Activated T-helper 2 cell treated with anti-CD3 and anti-CD28 coated beads, Interferon-gamma antibody, Interleukin-2, Interleukin-4, amounts not matched to agents 10 μg/mL and 5 μg/mL and 100 μg/mL, durations not matched to agents 14 hours and 24 hours and 36 hours (primary cell): ENCODE measurements around the gene CFAP73. TPM values are rescaled to one million over a fixed set of nuclear protein-coding genes. Genes with fewer than 3 reads are reported as not detected.
"Not testable (repeated sequence)": the region's sequence is repeated elsewhere in the genome, so short reads cannot be mapped to it uniquely, and the experiment has no call there.

Experiments used
- DNase-seq: peaks from one replicate; pipeline ENCODE4 v3.0.0; 2021; ENCODE audit warnings: low spot score
- H3K27ac Mint-ChIP-seq: one replicate; pipeline ENCODE4 v1.8.0; 2021; ENCODE audit warnings: mixed read lengths
- H3K27me3 Mint-ChIP-seq: one replicate; pipeline ENCODE4 v1.8.0; 2021; ENCODE audit warnings: low read depth, mixed read lengths
- H3K36me3 Mint-ChIP-seq: one replicate; pipeline ENCODE4 v1.8.0; 2021; ENCODE audit warnings: low read depth, mixed read lengths
- H3K4me1 Mint-ChIP-seq: one replicate; pipeline ENCODE4 v1.8.0; 2021; ENCODE audit warnings: low read depth, mixed read lengths
- H3K4me3 Mint-ChIP-seq: one replicate; pipeline ENCODE4 v1.8.0; 2021; ENCODE audit warnings: low read depth, mild to moderate bottlenecking, moderate library complexity, mixed read lengths
- H3K9me3 Mint-ChIP-seq: one replicate; pipeline ENCODE4 v1.8.0; 2021; ENCODE audit warnings: mixed read lengths
- intact Hi-C: fragments of 100-400 bp; cut with micrococcal nuclease; formaldehyde crosslinking; loops from one replicate; pipeline ENCODE4 v1.15.1; 2023
- total RNA-seq: library from RNA; stranded (reverse); gene quantifications from 2 replicates; pipeline ENCODE4 v1.2.3, GENCODE V29; 2022

The CFAP73 gene
- total RNA-seq, 1 donor from 2014 or later, result not detected

DNA sequence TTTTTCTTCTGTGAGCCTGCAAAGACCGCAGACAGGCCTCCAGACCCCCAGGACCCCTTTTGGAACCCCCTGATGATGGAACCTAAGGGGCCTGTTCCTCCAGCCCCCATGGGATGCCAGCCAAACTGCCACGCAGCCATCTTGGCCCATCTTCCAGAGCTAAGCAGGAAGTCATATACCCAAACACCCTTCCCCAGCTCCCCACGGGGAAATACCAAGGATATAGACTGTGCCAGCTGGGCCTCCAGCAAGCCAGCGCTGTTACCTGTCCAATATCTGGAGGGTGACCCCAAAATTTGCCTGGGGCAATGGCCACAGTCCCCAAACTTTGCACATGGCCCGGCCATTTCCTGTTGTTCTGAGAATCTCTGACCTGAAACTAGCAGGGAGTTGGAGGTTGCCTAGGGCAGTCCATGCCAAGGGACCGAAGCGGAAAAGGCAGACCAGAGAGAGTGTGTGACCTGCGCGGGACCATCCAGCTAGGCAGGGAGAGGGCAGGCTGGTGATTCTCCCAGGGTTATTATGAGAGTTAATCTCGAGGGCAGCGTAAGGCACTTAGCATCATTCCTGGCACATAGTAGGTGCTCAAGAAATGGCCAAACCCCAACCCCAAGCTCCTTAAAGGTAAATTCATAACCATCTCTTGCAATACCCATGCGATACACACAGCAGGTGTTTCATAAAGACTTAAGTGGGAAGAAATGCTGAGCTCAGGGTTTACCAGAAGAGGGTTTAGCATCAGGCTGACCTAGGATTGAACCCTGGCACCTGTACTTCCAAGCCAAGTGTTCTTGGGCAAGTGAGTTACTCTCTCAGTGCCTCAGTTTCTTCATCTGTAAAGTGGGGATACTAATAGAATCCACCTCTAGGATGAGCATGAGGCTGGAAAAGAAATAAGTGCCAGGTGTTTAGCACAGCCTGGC lies 11.4 kb upstream of the CFAP73 start:
- Mint-ChIP-seq H3K36me3 (no peaks in the 10 kb centered on the region), H3K9me3 (no peaks in the 10 kb centered on the region), H3K4me3 (no peak overlapping the region), H3K4me1 (peaks cover 20% of the 10 kb centered on the region), H3K27me3 (no peaks in the 10 kb centered on the region), H3K27ac (no peak overlapping the region)
- intact Hi-C loops, result loop anchor here (2.0 to 10.0 kb wide), 2 partner anchors 15 to 233 kb away; partner anchors contain the start of gene OAS1
- DNase-seq, result no peak

DNA sequence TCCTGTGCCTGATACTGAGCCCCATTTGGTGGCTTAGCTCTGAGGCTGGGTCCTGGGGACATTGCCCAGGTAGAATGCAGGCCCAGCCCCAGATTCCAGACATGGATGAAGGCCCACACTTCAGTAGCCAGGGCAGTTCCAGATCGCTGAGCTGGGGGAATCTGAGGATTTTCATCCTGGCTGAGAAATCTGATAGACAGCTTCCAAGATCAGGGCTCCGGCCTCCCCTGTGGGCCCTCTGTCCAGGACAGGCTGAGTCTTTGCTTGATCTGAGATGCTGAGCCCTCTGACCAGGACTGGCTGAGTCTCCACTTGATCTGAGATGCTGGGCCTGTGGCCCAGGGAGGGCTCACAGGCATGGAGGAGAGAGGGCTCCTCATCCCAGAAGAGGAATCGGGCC lies 10.7 kb upstream of the CFAP73 start:
- peaks cover 20% of the 10 kb centered on the region for H3K4me1 Mint-ChIP-seq
- no peak for DNase-seq
- no peak overlapping the region for H3K27ac Mint-ChIP-seq
- H3K9me3 Mint-ChIP-seq, result no peaks in the 10 kb centered on the region
- H3K27me3 Mint-ChIP-seq, result no peaks in the 10 kb centered on the region
- no peaks in the 10 kb centered on the region for H3K36me3 Mint-ChIP-seq
- intact Hi-C loops, result loop anchor here (10.0 kb wide), 1 partner anchor 234 kb away; the partner anchor contains the start of gene OAS1
- H3K4me3 Mint-ChIP-seq, result no peak overlapping the region

DNA sequence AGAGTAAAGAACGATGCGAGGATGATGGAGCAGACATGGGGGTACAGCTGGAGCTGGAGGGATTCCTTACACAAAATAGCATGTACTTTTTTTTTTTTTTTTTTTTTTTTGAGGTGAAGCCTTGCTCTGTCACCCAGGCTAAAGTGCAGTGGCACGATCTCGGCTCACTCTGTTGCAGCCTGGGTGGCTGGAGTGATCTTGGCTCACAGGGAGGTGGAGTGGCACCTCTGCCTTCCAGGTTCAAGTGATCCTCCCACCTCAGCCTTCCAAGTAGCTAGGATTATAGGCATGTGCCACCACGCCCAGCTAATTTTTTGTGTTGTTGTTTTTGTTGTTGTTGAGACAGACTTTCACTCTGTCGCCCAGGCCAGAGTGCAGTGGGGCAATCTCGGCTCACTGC lies 8.8 kb upstream of the CFAP73 start:
- intact Hi-C loops, result no loop called here
- no peak for DNase-seq
- Mint-ChIP-seq H3K27me3 (no peaks in the 10 kb centered on the region), H3K4me3 (no peak overlapping the region), H3K36me3 (no peaks in the 10 kb centered on the region), H3K27ac (no peak overlapping the region), H3K9me3 (no peaks in the 10 kb centered on the region), H3K4me1 (peaks cover 18% of the 10 kb centered on the region)

DNA sequence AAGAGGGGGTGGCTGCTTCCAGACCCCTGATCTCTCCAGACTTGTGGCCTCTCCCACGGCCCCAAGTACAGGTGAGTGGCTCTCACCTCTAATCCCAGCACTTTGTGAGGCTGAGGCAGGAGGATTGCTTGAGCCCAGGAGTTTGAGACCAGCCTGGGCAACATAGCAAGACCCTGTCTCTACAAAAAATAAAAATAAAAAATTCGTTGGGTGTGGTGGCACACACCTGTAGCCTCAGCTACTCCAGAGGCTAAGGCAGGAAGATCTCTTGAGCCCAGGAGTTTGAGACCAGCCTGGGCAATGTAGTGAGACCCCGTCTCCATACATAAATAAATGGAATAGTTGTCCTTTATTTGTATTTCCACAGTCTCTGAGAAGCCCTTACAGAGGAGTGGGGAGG lies 7.8 kb upstream of the CFAP73 start:
- intact Hi-C loops, H3K36me3 Mint-ChIP-seq, H3K27me3 Mint-ChIP-seq, H3K4me3 Mint-ChIP-seq, DNase-seq, H3K9me3 Mint-ChIP-seq, H3K4me1 Mint-ChIP-seq: not testable (repeated sequence)
- peak overlapping the region; percentile 65 for H3K27ac Mint-ChIP-seq

DNA sequence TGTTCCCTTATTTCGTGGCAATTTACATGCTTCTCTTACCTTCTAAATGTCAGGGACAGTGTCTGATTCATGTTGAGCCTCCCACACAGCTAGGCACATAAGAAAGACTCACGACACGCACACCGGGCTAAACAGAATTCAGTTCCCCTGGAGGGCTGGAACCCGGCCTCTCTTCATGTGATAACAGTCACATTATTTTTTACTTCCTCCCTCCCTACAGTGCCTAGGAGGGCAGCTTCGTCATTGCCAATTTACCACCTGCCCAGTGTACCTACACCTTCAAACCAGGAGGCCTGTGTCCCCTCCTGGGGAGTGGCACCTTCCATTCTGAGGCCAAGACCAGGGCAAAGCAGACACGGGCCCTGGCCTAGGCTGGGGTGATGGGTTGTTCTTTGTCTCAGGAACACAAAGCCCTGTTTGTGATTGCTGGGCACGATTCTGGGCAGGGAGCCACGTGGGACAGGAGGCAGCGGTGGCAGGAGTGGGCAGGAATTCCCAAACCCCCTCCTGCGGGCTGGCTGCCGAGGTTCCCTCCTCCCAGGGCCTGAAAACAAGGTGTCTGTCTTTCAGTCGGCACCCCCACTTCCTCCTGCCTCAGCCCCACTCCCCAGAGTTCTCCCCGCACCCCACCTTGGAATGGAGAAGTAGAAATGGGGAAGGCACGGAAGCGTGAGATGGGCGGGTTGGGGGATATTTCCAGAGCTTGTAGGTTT lies 7.2 kb upstream of the CFAP73 start:
- Mint-ChIP-seq H3K27me3 (peaks cover 2% of the 10 kb centered on the region), H3K4me1 (peaks cover 6% of the 10 kb centered on the region), H3K36me3 (no peaks in the 10 kb centered on the region), H3K27ac (peak overlapping the region; percentile 65), H3K9me3 (no peaks in the 10 kb centered on the region), H3K4me3 (no peak overlapping the region)
- no peak for DNase-seq
- intact Hi-C loops, result no loop called here

DNA sequence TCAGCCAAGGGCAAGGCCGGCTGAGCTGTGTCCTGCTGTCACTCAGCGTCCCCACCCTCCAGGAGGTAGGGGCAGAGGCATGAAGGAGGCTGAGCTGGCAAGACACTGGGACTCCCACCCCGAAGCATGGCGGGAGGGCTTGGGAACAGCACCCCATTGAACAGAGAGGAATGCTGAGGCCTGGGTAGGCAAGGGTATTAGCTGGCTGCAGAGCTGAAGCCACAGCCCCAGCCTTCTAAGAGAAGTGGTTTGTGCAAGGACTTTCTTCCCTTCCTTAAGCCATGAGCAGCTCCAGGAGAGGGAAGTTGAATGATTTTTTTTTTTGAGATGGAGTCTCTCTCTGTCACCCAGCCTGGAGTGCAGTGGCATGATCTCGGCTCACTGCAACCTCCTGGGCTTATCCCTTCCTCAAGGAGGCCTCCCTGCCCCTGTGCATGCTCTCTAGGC lies 6.6 kb upstream of the CFAP73 start:
- Mint-ChIP-seq H3K4me1 (peaks cover 6% of the 10 kb centered on the region), H3K36me3 (no peaks in the 10 kb centered on the region), H3K27me3 (peaks cover 4% of the 10 kb centered on the region), H3K4me3 (no peak overlapping the region), H3K27ac (no peak overlapping the region), H3K9me3 (no peaks in the 10 kb centered on the region)
- intact Hi-C loops, result no loop called here
- DNase-seq, result no peak

DNA sequence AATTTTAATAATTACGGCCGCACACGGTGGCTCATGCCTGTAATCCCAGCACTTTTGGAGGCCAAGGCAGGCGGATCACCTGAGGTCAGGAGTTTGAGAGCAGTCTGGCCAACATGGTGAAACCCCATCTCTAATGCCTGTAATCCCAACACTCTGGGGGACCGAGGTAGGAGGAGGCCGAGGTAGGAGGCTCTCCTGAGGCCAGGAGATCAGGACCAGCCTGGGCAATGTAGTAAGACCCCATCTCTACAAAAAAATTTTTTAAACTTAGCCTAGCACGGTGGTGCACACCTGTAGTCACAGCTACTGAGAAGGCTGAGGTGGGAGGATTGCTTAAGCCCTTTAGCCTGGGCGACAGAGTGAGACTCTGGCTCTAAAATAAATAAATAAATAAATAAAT lies 5.6 kb upstream of the CFAP73 start:
- no peaks in the 10 kb centered on the region for H3K36me3 Mint-ChIP-seq
- H3K9me3 Mint-ChIP-seq, result no peaks in the 10 kb centered on the region
- H3K27ac Mint-ChIP-seq, result no peak overlapping the region
- intact Hi-C loops, result no loop called here
- H3K4me3 Mint-ChIP-seq, result no peak overlapping the region
- DNase-seq, result no peak
- peaks cover 6% of the 10 kb centered on the region for H3K4me1 Mint-ChIP-seq
- H3K27me3 Mint-ChIP-seq, result peaks cover 4% of the 10 kb centered on the region

DNA sequence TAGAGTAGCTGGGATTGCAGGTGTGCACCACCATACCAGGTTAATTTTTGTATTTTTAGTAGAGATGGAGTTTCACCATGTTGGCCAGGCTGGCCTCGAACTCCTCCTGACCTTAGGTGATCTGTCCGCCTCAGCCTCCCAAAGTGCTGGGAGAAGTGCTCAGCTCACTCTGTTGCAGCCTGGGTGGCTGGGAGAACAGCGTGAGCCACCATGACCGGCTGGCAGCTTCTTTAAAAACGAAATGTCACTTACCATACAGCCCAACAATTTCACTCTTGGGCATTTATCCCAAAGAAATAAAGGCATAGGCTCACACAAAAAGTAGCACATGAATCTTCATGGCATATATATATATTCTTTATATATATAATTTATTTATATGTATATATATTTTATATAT lies 4.7 kb upstream of the CFAP73 start:
- H3K4me1 Mint-ChIP-seq, result peaks cover 6% of the 10 kb centered on the region
- H3K27me3 Mint-ChIP-seq, result peaks cover 5% of the 10 kb centered on the region
- H3K36me3 Mint-ChIP-seq, result no peaks in the 10 kb centered on the region
- H3K27ac Mint-ChIP-seq, result no peak overlapping the region
- H3K9me3 Mint-ChIP-seq, result no peaks in the 10 kb centered on the region
- no peak overlapping the region for H3K4me3 Mint-ChIP-seq
- DNase-seq, result no peak
- intact Hi-C loops, result no loop called here

DNA sequence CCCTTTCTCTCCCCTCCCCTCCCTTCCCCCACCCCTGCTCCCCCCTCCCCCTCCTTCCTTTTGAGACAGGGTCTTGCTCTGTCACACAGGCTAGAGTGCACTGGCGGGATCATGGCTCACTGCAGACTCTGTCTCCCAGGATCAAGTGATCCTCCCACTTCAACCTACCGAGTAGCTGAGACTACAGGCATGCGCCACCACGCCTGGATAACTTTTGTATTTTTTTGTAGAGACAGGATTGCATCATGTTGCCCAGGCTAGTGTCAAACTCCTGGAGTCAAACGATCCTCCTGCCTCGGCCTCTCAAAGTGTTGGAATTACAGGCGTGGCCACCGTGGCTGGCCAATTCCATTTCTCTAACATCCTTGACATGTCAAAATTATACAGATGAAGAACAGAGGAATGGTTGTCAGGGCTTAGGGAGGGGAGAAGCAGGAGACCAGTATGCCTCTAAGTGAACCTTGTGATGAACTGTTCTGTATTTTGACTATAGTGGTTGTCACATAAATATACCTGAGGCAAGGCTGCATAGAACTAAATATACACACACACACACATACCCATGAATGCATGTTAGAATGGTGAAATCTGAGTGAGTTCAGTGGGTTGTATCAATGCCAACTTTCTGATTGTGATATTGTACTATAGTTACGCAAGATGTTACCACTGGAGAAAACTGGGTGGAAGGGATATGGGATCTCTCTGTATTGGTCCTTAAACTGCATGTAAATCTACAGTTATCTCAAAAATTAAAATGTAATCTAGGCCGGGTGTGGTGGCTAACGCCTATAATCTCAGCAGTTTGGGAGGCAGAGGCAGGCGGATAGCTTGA lies 3.6 kb upstream of the CFAP73 start:
- H3K36me3 Mint-ChIP-seq, result no peaks in the 10 kb centered on the region
- H3K4me1 Mint-ChIP-seq, result peaks cover 5% of the 10 kb centered on the region
- H3K27me3 Mint-ChIP-seq, result peaks cover 12% of the 10 kb centered on the region
- DNase-seq, result no peak
- no peak overlapping the region for H3K27ac Mint-ChIP-seq
- H3K9me3 Mint-ChIP-seq, result no peaks in the 10 kb centered on the region
- H3K4me3 Mint-ChIP-seq, result no peak overlapping the region
- intact Hi-C loops, result no loop called here

DNA sequence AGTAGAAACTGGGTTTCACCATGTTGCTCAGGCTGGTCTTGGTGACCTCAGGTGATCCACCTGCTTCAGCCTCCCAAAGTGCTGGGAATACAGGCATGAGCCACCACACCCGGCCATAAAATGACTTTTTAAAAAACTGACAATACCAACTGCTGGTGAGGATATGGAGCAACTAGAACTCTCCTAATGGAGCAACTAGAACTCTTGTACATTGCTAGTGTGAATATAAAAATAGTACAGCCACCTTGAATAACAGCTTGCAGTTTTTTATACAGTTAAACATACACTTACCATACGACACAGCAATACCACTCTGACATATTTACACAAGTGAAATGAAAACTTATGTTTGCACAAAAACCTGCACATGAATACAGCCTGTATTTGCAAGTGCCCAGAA lies 2.5 kb upstream of the CFAP73 start:
- no peak for DNase-seq
- no peak overlapping the region for H3K4me3 Mint-ChIP-seq
- intact Hi-C loops, result no loop called here
- no peak overlapping the region for H3K27ac Mint-ChIP-seq
- H3K27me3 Mint-ChIP-seq, result peaks cover 14% of the 10 kb centered on the region
- peaks cover 4% of the 10 kb centered on the region for H3K4me1 Mint-ChIP-seq
- H3K36me3 Mint-ChIP-seq, result no peaks in the 10 kb centered on the region
- no peaks in the 10 kb centered on the region for H3K9me3 Mint-ChIP-seq

DNA sequence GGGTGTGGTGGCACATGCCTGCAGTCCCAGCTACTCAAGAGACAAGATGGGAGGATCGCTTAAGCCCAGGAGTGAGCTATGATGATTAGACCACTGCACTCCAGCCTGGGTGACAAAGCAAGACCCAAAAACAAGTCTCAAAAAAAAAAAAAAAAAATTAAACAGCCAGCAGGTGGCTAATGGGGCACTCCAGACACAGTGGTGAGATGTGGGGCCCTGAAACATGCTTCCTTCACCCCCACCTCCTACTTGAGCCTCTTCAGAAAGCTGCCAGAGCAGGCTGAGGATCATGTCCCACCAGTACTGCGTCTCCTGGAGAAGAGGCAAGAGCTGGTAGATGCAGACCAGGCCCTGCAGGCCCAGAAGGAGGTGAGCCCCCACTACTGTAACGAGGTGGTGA lies 2.1 kb downstream of the CFAP73 start:
- H3K36me3 Mint-ChIP-seq, result peaks cover 3% of the 10 kb centered on the region
- H3K27ac Mint-ChIP-seq, result no peak overlapping the region
- H3K27me3 Mint-ChIP-seq, result peaks cover 28% of the 10 kb centered on the region
- H3K4me3 Mint-ChIP-seq, result peak overlapping the region; percentile 74
- H3K9me3 Mint-ChIP-seq, result no peaks in the 10 kb centered on the region
- no peak for DNase-seq
- peaks cover 11% of the 10 kb centered on the region for H3K4me1 Mint-ChIP-seq
- intact Hi-C loops, result loop anchor here (2.0 to 5.0 kb wide), 4 partner anchors 15 to 159 kb away; no protein-coding TSS in a partner anchor

DNA sequence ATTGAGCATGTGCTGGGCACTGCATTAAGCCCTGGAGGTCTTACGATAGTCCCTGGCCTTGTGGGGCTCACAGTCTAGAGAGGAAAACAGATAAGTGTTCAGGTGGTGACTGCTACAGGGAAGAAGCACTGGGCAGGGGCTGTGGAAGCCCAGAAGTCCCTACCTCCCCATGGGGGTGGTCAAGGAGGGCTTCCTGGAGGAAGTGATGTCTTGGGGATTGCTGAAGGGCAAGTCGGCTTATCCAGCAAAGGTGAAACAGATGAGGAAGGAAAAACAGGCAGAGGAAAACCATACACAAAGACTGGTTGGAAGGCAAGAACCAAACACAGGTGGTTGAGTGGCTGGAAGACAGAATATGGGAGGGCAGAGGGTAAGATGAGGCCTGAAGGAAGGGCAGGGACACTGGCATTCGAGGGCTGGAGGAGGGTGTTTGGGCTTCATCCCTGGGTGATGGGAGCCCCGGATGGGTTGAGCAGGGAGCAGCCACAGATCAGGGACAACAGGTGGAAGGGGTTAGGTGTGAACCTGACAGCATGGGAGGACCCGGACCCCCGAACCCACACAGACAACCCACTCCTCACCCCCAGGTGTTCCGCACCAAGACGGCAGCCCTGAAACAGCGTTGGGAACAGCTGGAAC lies 2.8 kb downstream of the CFAP73 start:
- Mint-ChIP-seq H3K9me3 (no peaks in the 10 kb centered on the region), H3K36me3 (peaks cover 9% of the 10 kb centered on the region), H3K4me1 (peaks cover 11% of the 10 kb centered on the region), H3K27me3 (peaks cover 26% of the 10 kb centered on the region), H3K27ac (no peak overlapping the region), H3K4me3 (peak overlapping the region; percentile 74)
- no peak for DNase-seq
- intact Hi-C loops, result loop anchor here (2.0 to 5.0 kb wide), 4 partner anchors 16 to 160 kb away; no protein-coding TSS in a partner anchor
